GM18907 (cell line): ENCODE data around the gene PID1.

Experiments used
- ATAC-seq: cut with Tn5 transposase; IDR thresholded peaks from one replicate; pipeline ENCODE4 v1.9.1; 2021; ENCODE audit warnings: mild to moderate bottlenecking, moderate library complexity; ENCODE audit not compliant: unreplicated experiment

Gene PID1, protein sequence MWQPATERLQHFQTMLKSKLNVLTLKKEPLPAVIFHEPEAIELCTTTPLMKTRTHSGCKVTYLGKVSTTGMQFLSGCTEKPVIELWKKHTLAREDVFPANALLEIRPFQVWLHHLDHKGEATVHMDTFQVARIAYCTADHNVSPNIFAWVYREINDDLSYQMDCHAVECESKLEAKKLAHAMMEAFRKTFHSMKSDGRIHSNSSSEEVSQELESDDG

DNA sequence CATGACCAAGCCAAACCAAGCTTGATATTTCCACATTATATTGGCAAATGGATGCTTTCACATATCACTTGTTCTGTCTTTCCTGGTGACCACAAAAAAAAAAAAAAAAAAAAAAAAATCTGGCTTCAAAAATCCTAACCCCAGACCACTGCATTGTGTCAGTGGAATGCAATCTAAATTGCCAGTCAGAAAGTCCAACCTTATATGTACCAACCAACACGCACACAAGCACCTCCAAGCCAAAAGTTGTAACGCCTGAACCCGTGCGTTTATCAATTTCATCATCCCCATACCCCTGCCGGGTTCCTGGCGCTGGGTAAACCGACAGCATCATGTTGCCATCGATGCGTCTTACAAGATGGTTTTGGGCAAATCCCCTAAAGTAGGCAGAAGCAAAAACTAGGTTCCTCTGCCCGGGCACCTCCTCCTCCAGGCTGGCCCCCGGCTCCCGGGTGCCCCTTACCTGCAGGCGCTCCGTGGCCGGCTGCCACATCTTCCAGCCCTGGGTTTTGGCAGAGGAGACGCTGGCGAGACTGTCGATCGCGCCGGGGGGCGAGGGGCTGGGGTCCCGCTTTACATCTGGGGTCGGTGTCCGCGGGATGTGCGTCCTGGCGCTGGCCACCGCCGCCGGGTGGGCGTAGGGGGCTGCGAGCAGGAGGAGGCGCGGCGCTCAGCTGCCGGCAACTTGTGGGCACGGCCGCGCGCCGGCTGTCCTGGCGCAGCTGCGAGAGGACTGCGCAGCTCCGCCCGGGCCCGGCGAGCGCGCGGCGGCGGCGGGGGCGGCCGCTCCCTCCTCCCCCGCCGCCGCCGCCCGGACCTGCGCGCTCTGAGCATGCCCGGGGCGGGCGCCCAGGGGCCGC lies at the start of gene PID1:
TSS of gene PID1 (minus strand) at position 737 of the 860 bp plus-strand sequence. CDS start at position 493, 244 bp downstream.
- ATAC-seq: no peak

DNA sequence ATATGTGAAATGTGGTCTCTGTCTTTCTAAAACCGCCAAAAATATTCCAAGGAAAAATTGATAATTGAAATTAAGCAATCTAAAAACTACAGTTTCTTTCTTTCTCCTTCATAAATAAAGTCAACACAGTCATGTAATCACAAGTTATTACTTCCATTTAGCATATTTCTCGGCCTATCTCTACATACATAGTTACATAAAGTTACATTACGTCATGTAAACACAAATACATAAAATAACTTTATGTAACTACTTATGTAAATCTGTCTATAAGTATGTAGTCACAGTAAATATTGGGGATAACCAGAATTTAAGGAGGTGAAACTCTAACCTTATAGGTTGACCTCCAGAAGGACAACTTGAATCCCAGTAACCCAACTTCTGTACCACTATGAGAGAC lies 48.5 kb upstream of the PID1 start:
- no peak for ATAC-seq

DNA sequence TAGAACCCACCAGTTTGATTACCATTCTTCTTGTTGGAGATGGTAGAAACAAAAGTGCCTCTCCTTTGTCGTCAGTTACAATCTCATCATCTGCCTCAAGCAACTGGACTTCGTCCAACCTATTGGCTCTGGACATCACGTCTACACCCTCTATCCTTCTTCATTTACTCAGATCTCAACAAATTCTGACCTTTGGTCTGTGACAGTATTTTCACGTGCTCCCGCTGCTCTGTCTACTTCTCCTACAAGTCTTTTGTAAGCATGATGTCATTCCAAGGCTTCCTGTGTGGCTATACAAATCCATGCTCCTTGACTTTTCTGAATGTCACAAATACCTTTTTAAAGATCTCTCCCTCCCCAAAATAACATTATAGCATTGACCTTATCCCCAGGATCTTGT lies 43.0 kb upstream of the PID1 start:
- ATAC-seq: no peak

DNA sequence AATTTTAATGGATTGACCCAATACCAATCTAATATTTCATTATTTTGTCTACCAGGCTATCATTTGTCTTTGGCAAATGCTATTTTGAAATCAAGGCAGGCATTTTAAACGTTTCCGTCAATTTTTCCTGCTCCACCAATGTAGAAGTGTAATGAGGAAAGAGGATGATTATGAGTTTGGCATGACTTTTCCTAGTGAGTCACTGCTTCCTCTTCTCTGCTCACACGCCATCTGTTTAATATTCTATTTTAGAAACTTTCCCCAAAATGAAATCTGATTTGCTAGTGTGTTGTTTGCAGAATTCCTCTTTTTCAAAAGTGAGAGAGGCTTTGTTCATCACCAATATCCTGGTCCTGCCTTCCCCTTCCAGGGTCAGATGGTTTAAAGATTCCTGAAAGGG lies 42.5 kb upstream of the PID1 start:
- ATAC-seq: no peak

DNA sequence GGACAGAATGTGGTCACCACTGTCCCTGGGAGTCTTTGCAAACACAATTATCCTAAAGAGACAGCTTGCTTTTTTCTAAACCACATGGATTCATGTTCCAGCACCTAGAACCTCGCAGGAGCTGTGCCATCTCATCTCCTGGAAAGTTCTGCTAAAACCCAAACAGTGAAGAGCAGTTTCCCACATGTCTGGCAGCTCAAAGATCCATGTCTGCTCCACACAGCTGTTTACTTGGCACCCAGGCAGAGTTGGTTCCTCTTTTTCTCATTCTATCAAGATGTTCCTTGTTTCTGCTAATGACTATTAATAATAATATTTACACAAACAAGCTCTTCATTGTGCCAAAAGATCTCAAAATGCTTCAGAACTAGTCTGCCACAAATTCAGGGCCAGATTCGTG lies 30.1 kb upstream of the PID1 start:
- no peak for ATAC-seq

DNA sequence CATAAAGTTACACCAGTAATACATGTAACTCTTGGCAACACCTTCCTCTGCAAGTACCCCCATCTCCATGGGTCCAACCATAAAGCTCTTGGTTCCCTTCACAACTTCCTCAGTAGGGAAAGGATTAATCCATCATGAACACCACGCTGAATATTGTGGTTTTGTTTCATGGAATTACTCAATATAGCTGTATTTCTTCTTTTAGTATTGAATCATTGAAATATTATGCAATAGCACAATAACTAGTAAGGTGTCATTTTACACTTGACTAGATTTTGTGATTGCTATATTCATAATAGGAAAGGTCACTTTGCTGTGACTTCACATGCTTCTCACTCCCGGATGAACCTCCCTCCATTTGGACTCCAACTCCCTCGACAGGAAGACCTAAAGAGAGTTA lies 29.7 kb upstream of the PID1 start:
- no peak for ATAC-seq

DNA sequence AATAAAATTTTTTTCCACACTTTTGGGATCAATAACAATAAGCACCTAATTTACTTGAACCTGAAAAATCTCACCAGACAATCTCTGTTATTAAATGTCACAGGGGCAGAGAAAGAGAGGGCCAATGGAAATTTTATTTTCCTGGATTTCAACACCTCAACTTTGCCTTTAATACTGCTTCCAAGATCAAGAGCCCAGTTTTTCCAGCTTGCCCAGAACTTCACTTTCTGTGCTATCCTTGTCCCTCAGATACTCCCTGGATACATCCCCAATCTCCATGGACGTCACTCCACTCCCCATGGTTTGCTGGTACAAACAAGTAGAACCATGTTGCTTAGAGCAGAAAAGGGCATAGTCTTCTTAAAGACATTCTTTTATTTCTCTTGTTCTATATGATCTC lies 29.3 kb upstream of the PID1 start:
- no peak for ATAC-seq

DNA sequence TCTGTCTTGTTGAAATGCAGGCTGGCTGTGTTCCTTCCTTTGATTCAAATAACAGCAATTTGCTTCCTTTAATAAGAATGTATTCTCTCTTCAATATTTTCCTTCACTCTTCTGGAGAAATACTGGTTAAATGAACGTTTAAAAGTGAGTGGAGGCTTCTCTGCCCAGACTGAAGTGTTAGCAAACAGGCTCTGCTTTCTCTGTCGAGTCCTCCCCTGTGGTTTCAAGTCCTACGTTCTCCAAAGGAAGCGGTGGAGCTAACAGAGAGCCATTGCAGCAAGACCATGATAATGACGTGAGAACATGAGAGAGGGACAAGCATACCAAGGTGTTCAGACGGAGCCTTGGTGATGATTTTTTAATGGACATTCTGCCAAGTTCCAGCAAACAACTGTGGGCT lies 26.2 kb upstream of the PID1 start:
- no peak for ATAC-seq

DNA sequence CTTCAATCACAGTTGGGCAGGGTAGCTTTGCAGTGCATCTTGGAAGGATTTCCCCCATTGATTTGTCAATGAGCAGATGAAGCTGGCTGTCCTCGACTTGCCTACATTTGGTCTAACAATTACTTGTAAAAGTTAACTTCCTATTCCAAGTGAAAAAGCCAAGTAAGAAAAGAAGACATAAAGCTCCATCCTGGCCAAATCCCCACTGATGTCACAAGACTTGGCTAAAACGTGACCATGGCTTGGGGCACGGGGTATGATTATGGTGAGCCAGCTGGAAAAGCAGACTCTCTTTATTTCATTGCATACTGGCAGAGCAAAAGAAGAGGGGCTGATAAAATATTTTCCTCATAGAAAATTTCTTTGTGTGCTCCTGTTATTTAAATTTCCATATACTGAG lies 25.4 kb upstream of the PID1 start:
- ATAC-seq: no peak

DNA sequence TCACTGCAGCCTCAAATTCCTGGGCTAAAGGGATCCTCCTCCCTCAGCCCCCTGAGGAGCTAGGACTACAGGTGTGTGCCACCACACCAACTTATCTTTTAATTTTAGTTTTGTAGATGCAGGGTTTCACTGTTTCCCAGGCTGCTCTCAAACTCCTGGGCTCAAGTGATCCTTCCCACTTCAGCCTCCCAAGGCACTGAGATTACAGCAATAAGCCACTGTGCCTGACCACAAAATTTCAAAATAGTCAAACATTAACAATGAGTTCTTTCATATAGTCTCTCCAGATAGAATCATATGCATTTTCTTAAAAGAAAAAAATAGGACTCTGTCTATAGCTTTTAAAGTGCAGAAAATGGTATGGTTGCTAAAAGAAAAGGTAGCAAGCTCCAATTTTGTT lies 24.9 kb upstream of the PID1 start:
- ATAC-seq: peak; percentile 58

DNA sequence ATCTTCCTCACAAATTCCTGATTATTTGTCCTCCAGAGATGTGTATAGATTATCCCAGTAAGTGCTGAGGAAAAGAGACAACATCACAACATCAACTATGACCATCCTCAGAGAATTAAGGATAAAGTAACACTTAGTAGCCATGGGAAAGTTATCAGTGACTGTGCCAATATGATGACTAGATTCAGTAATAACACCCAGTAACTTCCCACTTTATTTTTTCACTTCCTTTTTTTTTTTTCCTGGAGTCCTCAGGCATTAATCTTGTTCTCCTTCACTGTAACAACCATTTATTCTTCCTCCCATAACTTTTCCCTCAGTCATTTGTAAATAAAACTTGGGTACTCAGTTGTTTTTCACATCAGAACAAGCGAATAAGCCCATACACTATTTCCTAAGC lies 16.7 kb upstream of the PID1 start:
- no peak for ATAC-seq

DNA sequence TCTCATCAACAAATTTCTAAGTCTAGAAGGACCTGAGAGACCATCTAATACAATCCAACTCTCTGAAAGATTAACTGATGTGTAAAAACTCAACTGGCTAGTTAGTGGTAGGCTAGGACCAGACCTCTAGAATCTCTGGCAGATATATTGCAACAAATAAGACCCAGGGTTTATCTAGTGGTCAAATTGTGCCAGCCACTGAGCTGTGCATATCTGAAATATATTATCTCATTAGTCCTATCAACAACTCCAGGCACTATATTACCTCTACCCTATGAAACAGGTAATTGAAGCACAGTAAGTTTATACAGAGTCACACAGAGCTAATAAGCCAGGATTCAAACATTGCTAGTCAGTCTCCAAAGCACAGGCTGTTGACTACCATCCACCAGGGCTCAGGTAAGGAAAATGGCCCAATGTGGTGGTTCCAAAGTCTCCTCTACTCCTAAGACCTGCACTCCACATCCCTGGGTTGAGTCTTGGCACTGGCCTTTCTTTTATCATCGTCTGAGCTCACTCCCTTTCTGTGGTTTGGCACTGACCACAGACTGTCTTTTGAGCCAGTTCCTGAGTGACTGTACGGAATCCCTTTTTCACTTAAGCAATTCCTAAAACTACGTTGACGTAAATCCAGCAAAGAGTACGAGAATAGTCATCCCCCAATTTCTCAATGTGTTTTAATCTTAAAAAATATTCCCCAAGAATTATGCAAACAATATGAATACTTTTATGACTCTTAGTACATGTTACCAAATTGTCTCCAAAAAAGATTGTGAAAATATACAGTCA lies 11.9 kb upstream of the PID1 start:
- no peak for ATAC-seq

DNA sequence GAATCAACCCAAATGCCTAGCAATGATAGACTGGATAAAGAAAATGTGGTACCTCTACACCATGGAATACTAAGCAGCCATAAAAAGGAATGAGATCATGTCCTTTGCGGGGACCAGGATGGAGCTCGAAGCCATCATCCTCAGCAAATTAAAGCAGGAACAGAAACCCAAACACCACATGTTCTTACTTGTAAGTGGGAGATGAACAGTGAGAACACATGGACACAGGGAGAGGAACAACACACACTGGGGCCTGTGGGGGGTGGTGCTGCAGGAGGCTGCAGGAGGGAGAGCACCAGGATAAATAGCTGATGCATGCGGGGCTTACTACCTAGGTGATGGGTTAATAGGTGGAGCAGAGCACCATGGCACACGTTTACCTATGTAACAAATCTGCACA lies 8.4 kb upstream of the PID1 start:
- ATAC-seq: no peak

DNA sequence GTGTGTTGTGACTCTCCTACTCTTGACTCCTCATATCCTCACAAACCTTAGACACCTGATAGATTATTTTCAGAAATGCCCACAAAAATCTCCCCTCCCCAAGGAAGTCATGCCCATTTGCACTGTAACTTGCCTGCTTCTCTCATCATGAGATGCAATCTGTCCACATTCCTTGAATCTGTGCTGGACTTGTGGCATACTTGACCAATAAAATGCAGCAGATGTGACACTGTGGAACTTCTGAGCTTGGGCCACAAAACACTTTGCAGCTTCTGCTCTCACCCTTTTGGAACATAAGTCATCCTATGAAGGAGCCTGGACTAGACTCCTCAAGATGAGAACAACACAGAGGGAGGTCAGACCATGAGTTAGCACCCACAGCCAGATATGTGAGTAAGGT lies 4.4 kb upstream of the PID1 start:
- no peak for ATAC-seq

DNA sequence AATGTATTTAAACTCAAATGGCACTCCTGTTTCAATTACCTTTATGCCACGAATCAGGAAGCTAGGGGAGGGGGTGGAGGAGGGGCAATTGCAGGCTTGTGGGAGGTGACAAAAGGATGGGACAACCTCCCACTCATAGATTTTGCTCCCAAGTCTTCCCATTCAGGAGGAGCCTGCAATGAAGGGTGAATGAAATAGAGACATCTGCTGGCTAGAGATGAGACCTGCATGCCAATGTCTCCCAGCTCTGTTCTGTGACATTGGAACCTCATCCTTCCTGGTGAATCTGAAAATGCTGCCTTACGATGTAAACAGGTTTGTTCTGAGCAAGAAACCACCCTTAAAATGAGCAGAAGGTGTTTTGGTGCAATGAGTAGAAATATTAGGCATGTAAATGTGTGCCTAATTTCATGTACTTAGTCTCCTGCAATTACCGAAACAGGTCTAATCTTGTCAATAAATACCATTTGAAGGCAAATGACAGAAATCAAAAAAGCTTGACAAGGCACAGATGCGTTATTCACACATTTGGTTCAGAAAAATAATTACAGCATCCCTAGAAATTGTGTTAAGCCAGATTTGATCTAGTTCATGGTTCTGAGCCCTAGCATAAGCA lies 2.7 kb upstream of the PID1 start:
- ATAC-seq: peak; percentile 70

DNA sequence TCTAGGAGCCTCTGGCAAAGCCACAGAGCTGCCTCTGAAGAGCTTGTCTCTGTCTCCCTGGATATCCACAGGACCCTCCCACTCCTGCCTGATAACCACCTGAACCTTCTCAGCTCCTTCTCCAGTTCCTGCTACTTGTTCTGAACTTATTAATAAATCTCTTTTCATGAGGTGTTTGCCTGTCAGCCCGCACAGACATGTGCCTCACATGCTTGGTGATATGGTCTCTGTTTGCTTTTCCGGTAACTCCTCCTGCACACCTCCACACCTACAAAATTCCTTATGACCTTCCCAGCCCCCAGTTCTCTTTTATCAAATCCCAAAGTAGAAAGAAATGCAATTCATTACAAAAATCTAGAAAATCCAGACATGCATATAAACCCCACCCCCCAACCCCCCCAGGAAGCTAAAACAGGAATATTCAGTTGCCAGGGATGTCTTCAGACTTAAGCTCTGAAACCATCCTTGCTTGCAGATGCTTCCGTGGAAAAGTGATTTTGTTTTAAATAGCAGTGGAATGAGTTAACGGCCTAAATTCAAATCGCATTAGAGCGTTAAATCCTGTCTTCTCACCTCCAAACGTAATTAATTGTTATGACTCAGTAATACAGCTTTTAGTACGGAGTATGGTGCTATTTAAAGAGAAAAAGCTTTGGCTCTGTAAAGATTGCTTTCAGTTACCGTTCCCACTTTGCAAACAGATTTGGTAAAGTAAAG lies 2.1 kb upstream of the PID1 start:
- no peak for ATAC-seq

DNA sequence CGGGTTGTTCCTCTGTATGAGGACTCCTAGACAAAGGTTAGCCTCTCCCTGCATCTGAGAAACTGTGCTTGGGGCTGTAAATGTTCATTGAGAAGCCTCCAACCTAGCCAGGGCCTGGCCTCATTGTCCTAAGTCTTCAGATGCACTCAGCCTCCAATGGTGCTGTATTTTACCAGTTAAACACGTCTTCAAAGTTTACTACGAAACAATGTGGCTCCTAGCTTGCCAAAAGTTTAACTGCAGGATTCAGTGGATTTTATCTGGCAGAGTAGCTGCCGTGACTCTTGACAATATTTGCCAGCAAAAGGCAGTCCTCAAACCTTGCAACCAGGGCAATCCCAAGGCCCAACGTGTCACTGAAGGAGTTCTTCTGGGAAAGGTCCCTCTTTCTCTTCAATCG lies 1.1 kb downstream of the PID1 start:
- no peak for ATAC-seq

DNA sequence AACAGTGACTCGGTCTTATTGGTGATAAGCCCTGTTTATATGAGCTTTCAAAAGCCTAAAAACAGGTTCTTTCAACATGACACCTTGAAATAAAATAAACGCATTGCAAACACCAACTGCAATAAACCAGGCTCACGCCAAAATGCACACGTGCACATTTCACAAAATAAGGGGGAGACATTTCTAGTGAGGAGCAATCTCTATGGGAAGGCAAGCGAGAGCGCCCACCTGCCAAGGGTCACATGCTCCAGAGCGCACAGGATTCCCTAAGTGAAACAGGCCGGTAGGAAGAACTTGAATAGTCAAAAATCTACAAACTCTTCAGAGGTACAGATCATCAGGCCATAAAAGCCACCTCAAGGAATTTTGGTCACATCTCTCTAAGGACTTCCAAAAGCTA lies 1.9 kb downstream of the PID1 start:
- no peak for ATAC-seq

DNA sequence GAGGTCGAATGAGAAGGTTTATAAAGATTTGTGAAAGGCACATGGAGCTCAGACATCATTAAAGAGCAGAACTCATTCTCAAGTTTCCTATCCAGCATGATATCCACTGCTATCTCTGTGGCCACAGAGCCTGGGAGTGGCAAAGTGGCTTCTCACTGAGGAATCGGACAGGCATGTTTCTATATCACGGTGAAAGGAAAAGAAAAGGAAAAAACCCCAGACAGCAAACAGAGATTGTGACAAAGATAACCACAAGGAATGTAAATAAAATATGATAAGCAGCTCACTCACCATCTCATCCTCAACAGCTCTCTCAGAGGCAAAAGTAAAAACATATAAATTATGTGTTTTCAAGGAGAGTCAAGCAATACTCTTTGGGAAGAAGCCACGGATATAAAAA lies 2.5 kb downstream of the PID1 start:
- ATAC-seq: no peak

DNA sequence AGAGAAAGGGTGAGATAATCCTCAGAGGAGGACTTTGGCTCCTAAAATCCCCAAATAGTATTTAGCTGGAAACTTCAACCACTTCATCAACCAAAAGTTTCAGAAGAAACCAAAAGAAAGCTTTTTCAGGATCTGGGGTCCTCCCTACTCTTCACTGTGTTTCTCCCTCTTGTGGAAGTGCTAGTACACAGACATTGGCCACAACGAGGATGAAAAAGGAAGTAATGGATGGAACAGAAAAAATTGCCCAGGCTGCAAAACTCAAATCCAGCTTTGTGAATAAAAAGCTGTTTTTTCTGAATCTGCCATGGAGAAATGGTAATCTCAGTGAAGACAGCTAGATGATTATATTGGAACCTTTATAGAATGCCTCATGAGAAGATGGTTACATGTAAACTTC lies 4.0 kb downstream of the PID1 start:
- ATAC-seq: no peak

DNA sequence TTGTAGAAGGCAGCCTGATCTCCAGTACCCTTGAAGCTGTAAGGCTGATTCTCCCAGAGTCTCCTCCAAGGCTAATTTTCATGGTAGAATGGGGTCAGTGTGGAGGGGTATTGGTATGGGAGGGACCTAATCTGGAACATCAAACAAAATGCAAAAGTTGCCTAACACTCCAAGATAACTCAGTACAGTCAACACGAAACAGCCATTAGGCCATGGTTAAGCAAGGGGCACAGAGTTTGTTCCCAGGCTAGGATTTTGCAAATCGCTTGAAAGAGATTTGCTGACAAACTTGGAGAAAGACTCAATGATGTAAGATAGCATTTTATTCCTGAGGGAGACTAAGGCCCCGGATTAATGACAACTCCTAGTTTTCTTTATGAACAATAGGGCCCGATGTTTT lies 5.4 kb downstream of the PID1 start:
- no peak for ATAC-seq
